ENCODE data around the gene MYMK.
"Not testable (repeated sequence)": the region's sequence is repeated elsewhere in the genome, so short reads cannot be mapped to it uniquely, and the experiment has no call there.

Gene MYMK

GRCh38 chr9:133566817-133567216 is 42.1 kb upstream of the MYMK start:
- no peak overlapping the region for H3K4me3 ChIP-seq (ENCODE audit: insufficient read depth, low read depth, low read length)
- 94 to 95% methylated on average over 17 of the region's 17 CpGs for WGBS, 2 experiments

GRCh38 chr9:133566382-133566781 is 41.6 kb upstream of the MYMK start:
- H3K27ac ChIP-seq (ENCODE audit: insufficient read depth, low read depth, low read length, poor library complexity, severe bottlenecking) = no peak overlapping the region
- no peaks in the 10 kb centered on the region for H3K36me3 ChIP-seq (ENCODE audit: control insufficient read depth, insufficient read depth, low read length)
- no peak overlapping the region for H3K4me3 ChIP-seq (ENCODE audit: insufficient read depth, low read depth, low read length)
- H3K4me1 ChIP-seq (ENCODE audit: control insufficient read depth, insufficient read depth, low read length) = peaks cover 18% of the 10 kb centered on the region
- 90 to 92% methylated on average over 14 of the region's 14 CpGs for WGBS, 2 experiments
- H3K27me3 ChIP-seq (ENCODE audit: control insufficient read depth, insufficient read depth, low read length, poor library complexity, severe bottlenecking) = no peaks in the 10 kb centered on the region
- no peaks in the 10 kb centered on the region for H3K9me3 ChIP-seq (ENCODE audit: control insufficient read depth, low read length)

More at GRCh38 chr9:133566817-133567216, 42.1 kb upstream of the MYMK start:
- Histone ChIP-seq H3K36me3 (ENCODE audit: control insufficient read depth, insufficient read depth, low read length) (no peaks in the 10 kb centered on the region), H3K9me3 (ENCODE audit: control insufficient read depth, low read length) (no peaks in the 10 kb centered on the region), H3K4me1 (ENCODE audit: control insufficient read depth, insufficient read depth, low read length) (peaks cover 18% of the 10 kb centered on the region), H3K27ac (ENCODE audit: insufficient read depth, low read depth, low read length, poor library complexity, severe bottlenecking) (no peak overlapping the region), H3K27me3 (ENCODE audit: control insufficient read depth, insufficient read depth, low read length, poor library complexity, severe bottlenecking) (no peaks in the 10 kb centered on the region)

DNA sequence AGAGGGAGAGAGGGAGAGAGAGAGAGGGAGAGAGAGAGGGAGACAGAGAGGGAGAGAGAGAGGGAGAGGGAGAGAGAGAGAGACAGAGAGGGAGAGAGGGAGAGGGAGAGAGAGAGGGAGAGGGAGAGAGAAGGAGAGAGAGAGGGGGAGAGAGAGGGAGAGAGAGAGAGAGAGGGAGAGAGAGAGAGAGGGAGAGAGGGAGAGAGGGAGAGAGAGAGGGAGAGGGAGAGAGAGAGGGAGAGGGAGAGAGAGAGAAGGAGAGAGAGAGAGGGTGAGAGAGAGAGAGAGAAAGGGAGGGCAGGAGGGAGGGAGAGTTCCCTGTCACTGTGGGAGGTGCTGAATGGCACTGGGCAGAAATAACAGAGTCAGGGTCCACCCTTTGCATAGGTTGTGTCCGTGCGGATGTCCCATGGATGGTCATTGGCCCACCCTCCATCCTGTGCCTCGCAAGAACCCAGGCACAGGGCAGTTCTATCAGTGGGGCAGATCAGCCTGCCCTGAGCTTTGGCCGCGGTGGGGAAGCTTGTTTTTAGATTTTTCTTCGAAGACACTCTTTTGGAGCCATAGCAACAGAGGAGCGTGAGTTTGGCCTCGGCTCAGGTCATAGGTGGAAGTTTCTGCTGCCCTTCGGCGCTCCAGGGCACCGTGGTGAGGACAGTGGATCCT is 39.8 kb upstream of the MYMK start:
- Histone ChIP-seq H3K9me3 (ENCODE audit: control insufficient read depth, low read length) (no peaks in the 10 kb centered on the region), H3K4me3 (ENCODE audit: insufficient read depth, low read depth, low read length) (no peak overlapping the region), H3K36me3 (ENCODE audit: control insufficient read depth, insufficient read depth, low read length) (no peaks in the 10 kb centered on the region), H3K27ac (ENCODE audit: insufficient read depth, low read depth, low read length, poor library complexity, severe bottlenecking) (no peak overlapping the region), H3K27me3 (ENCODE audit: control insufficient read depth, insufficient read depth, low read length, poor library complexity, severe bottlenecking) (no peaks in the 10 kb centered on the region), H3K4me1 (ENCODE audit: control insufficient read depth, insufficient read depth, low read length) (peaks cover 17% of the 10 kb centered on the region)
- 81 to 83% methylated on average over 11 of the region's 11 CpGs for WGBS, 2 experiments

DNA sequence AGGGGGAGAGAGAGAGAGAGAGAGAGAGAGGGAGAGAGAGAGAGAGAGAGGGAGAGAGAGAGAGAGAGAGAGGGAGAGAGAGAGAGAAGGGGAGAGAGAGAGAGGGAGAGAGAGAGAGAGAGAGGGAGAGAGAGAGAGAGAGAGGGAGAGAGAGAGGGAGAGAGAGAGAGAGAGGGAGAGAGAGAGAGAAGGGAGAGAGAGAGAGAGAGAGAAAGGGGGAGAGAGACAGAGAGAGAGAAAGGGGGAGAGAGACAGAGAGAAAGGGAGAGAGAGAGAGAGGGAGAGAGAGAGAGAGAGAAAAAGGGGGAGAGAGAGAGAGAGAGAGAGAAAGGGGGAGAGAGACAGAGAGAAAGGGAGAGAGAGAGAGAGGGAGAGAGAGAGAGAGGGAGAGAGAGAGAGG is 39.1 kb upstream of the MYMK start:
- H3K4me3 ChIP-seq (ENCODE audit: insufficient read depth, low read depth, low read length); H3K27ac ChIP-seq (ENCODE audit: insufficient read depth, low read depth, low read length, poor library complexity, severe bottlenecking); H3K9me3 ChIP-seq (ENCODE audit: control insufficient read depth, low read length); H3K27me3 ChIP-seq (ENCODE audit: control insufficient read depth, insufficient read depth, low read length, poor library complexity, severe bottlenecking); H3K36me3 ChIP-seq (ENCODE audit: control insufficient read depth, insufficient read depth, low read length): not testable (repeated sequence)
- H3K4me1 ChIP-seq (ENCODE audit: control insufficient read depth, insufficient read depth, low read length) = peaks cover 17% of the 10 kb centered on the region

- Histone ChIP-seq H3K27me3 (ENCODE audit: control insufficient read depth, insufficient read depth, low read length, poor library complexity, severe bottlenecking) (no peaks in the 10 kb centered on the region), H3K9me3 (ENCODE audit: control insufficient read depth, low read length) (no peaks in the 10 kb centered on the region), H3K36me3 (ENCODE audit: control insufficient read depth, insufficient read depth, low read length) (no peaks in the 10 kb centered on the region), H3K4me1 (ENCODE audit: control insufficient read depth, insufficient read depth, low read length) (peaks cover 22% of the 10 kb centered on the region), H3K4me3 (ENCODE audit: insufficient read depth, low read depth, low read length) (no peak overlapping the region), H3K27ac (ENCODE audit: insufficient read depth, low read depth, low read length, poor library complexity, severe bottlenecking) (no peak overlapping the region)
- 57 to 64% methylated on average over 14 of the region's 14 CpGs for WGBS, 2 experiments
Observed at GRCh38 chr9:133563291-133563796, 38.6 kb upstream of the MYMK start.

GRCh38 chr9:133562611-133563290 is 38.0 kb upstream of the MYMK start:
- Histone ChIP-seq H3K4me1 (ENCODE audit: control insufficient read depth, insufficient read depth, low read length) (peaks cover 28% of the 10 kb centered on the region), H3K27ac (ENCODE audit: insufficient read depth, low read depth, low read length, poor library complexity, severe bottlenecking) (no peak overlapping the region), H3K9me3 (ENCODE audit: control insufficient read depth, low read length) (no peaks in the 10 kb centered on the region), H3K27me3 (ENCODE audit: control insufficient read depth, insufficient read depth, low read length, poor library complexity, severe bottlenecking) (no peaks in the 10 kb centered on the region), H3K4me3 (ENCODE audit: insufficient read depth, low read depth, low read length) (no peak overlapping the region), H3K36me3 (ENCODE audit: control insufficient read depth, insufficient read depth, low read length) (no peaks in the 10 kb centered on the region)
- 93 to 94% methylated on average over 53 to 54 of the region's 54 CpGs for WGBS, 2 experiments

DNA sequence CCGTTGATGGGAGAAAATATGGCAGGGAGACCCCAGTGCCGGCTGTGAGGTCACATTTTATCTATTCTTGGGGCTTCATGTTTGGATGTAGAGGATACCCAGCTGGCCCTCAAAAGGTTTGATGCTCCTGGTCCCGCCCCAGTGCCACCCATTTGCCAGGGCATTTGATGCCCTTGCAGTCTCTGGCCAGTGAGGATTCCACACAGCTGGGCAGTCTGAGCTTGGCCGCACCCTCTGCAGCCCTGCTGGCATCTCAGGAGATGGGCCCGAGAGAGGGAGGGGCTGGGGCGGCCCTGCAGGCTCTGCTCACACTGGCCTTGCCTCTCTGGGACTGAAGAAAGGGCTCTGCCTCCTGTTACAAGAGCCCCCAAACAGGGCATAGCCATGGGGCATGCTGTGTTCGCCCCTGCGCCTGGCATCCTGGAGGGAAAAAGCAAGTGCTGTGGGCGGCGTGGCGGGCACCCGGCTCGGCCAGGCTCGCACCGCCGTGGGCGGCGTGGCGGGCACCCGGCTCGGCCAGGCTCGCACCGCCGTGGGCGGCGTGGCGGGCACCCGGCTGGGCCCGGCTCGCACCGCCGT is 37.3 kb upstream of the MYMK start:
- Histone ChIP-seq H3K27ac (ENCODE audit: insufficient read depth, low read depth, low read length, poor library complexity, severe bottlenecking) (no peak overlapping the region), H3K27me3 (ENCODE audit: control insufficient read depth, insufficient read depth, low read length, poor library complexity, severe bottlenecking) (no peaks in the 10 kb centered on the region), H3K4me3 (ENCODE audit: insufficient read depth, low read depth, low read length) (no peak overlapping the region), H3K4me1 (ENCODE audit: control insufficient read depth, insufficient read depth, low read length) (peaks cover 35% of the 10 kb centered on the region), H3K9me3 (ENCODE audit: control insufficient read depth, low read length) (no peaks in the 10 kb centered on the region), H3K36me3 (ENCODE audit: control insufficient read depth, insufficient read depth, low read length) (no peaks in the 10 kb centered on the region)
- WGBS, 2 experiments = 89% methylated on average over 32 of the region's 32 CpGs

DNA sequence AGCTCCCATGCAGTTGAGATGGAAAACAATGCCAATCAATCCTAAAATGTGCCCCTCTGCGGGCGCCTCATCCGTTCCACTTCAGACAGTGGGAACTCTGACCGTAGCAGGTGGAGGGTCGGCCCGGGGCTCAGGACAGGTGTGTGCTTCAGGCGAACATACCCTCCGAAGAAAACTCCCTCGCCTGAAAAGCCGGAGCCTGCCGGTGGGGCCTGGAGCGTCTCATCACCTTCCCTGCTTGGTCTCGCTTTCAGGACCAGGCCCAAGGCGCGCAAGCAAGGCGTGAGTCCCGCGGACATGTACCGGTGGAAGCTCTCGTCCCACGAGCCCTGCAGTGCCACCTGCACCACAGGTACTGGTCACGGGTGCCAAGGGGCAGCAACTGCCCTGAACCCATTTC is 36.2 kb upstream of the MYMK start:
- H3K9me3 ChIP-seq (ENCODE audit: control insufficient read depth, low read length) = no peaks in the 10 kb centered on the region
- H3K27ac ChIP-seq (ENCODE audit: insufficient read depth, low read depth, low read length, poor library complexity, severe bottlenecking) = no peak overlapping the region
- H3K27me3 ChIP-seq (ENCODE audit: control insufficient read depth, insufficient read depth, low read length, poor library complexity, severe bottlenecking) = no peaks in the 10 kb centered on the region
- 94 to 96% methylated on average over 22 of the region's 22 CpGs for WGBS, 2 experiments
- H3K4me3 ChIP-seq (ENCODE audit: insufficient read depth, low read depth, low read length) = no peak overlapping the region
- H3K4me1 ChIP-seq (ENCODE audit: control insufficient read depth, insufficient read depth, low read length) = peaks cover 43% of the 10 kb centered on the region
- no peaks in the 10 kb centered on the region for H3K36me3 ChIP-seq (ENCODE audit: control insufficient read depth, insufficient read depth, low read length)

DNA sequence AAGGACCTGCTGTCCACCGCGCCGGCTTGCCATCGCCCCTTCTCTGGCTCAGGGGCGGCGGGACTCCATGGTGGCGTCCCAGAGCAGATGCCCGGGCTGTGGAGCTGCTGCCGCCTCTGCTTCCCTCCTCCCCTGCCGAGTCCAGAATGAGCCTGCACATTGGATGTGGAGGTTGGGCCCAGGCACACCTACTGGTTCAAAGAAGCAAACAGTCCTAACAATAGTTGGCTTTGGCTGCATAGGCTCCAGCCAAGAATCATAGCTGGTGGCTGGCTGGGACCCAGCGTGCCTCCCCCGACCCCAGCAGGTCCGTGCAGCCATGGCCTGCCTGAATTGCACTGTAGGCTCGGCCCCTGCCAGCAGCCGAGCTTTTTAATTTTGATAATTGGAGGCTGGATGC is 35.6 kb upstream of the MYMK start:
- Histone ChIP-seq H3K27me3 (ENCODE audit: control insufficient read depth, insufficient read depth, low read length, poor library complexity, severe bottlenecking) (no peaks in the 10 kb centered on the region), H3K9me3 (ENCODE audit: control insufficient read depth, low read length) (no peaks in the 10 kb centered on the region), H3K4me1 (ENCODE audit: control insufficient read depth, insufficient read depth, low read length) (peaks cover 43% of the 10 kb centered on the region), H3K36me3 (ENCODE audit: control insufficient read depth, insufficient read depth, low read length) (no peaks in the 10 kb centered on the region), H3K4me3 (ENCODE audit: insufficient read depth, low read depth, low read length) (no peak overlapping the region), H3K27ac (ENCODE audit: insufficient read depth, low read depth, low read length, poor library complexity, severe bottlenecking) (no peak overlapping the region)
- 94 to 97% methylated on average over 15 of the region's 15 CpGs for WGBS, 2 experiments
